K562 (cell line): Measurements from ENCODE around the gene CD300LD. TPM values are rescaled to one million over a fixed set of nuclear protein-coding genes. Genes with fewer than 3 reads are reported as not detected.

Source experiments
- ATAC-seq: fragments of 200-7000 bp; cut with Tn5 transposase; 3 replicates; pipeline ENCODE4 v1.9.1; 2020; ENCODE audit warnings: moderate library complexity
- BruUV-seq: library from RNA; stranded (reverse); fragments of 400-500 nt; replicated peaks from 2 replicates; lab custom pipeline; 2021; lab: Mats Ljungman, UMichigan
- CTCF ChIA-PET: fragments of 300-600 bp; formaldehyde crosslinking; extraction: SDS; loops from one replicate; lab custom pipeline; 2021; ENCODE audit warnings: low intra/inter-chr PET ratio; lab: Yijun Ruan, JAX
- POLR2A ChIA-PET: fragments of 300-600, 350-650 bp; sonication (Branson Sonifier 250); formaldehyde crosslinking; extraction: SDS; loops from one replicate; lab custom pipeline; 2021; ENCODE audit warnings: antibody characterized with exemption, inconsistent platforms; lab: Yijun Ruan, JAX
- DNase-seq, 4 experiments: peaks; one replicate each; pipeline versions ENCODE4 v3.0.0 to v3.0.0-alpha.2; 2011 to 2018; ENCODE audit warnings: low spot score in 3 of 4, mixed read lengths in 3 of 4; ENCODE audit errors: extremely low read depth in 1 of 4
- FAIRE-seq: peaks from 2 replicates; lab custom pipeline; 2011; peaks lifted over from hg19 to GRCh38; lab: Jason Lieb, UNC
- H2AFZ ChIP-seq: 2 replicates; pipeline ENCODE4 v1.6.0; 2011; ENCODE audit warnings: low read depth, low read length, control low read depth, inconsistent platforms
- H3K27ac ChIP-seq: fragments of 200-600 bp; 3 replicates; pipeline ENCODE4 v1.8.0; 2011; ENCODE audit warnings: low read depth, mild to moderate bottlenecking, control low read depth, inconsistent platforms, low read length, moderate library complexity, mixed read lengths; ENCODE audit errors: extremely low read depth
- H3K27me3 ChIP-seq, 2 experiments: fragments of 300-600 bp in 1 of 2; 2 replicates in 1 of 2; 3 replicates in 1 of 2; pipeline versions ENCODE4 v1.6.0 to v1.8.0; 2011; ENCODE audit warnings: inconsistent platforms in 2 of 2, low read length in 2 of 2, mild to moderate bottlenecking in 1 of 2, mixed read lengths in 1 of 2, moderate library complexity in 1 of 2; ENCODE audit not compliant: control insufficient read depth in 2 of 2, insufficient read depth in 2 of 2
- H3K36me3 ChIP-seq: fragments of 300-600 bp; 3 replicates; pipeline ENCODE4 v1.8.0; 2011; ENCODE audit warnings: mild to moderate bottlenecking, low read length, inconsistent platforms; ENCODE audit not compliant: control insufficient read depth, insufficient read depth
- H3K4me1 ChIP-seq, 2 experiments: fragments of 200-600 bp in 1 of 2; replicated peaks in 1 of 2; 2 replicates in 1 of 2; 3 replicates in 1 of 2; pipeline versions ENCODE4 v1.5.1 to v1.8.0; 2011; ENCODE audit warnings: inconsistent platforms in 2 of 2, low read length in 2 of 2, mild to moderate bottlenecking in 1 of 2, mixed read lengths in 1 of 2, moderate library complexity in 1 of 2; ENCODE audit not compliant: control insufficient read depth in 2 of 2, insufficient read depth in 2 of 2
- H3K4me2 ChIP-seq: 2 replicates; pipeline ENCODE4 v1.6.1; 2011; ENCODE audit warnings: low read length, control low read depth, inconsistent platforms, mixed read lengths; ENCODE audit not compliant: insufficient read depth
- H3K4me3 ChIP-seq: fragments of 200-600 bp; sonication (generic), shearing (Covaris generic); 2 replicates; pipeline ENCODE4 v1.5.1; 2016; ENCODE audit warnings: control low read depth, inconsistent platforms
- H3K79me2 ChIP-seq: fragments of 200-600 bp; 3 replicates; pipeline ENCODE4 v1.8.0; 2011; ENCODE audit warnings: low read length, inconsistent platforms; ENCODE audit not compliant: control insufficient read depth, insufficient read depth
- H3K9ac ChIP-seq, 2 experiments: 2 replicates each; pipeline versions ENCODE4 v1.6.0 to v1.6.1; 2011; ENCODE audit warnings: low read depth in 2 of 2, low read length in 2 of 2, control low read depth in 1 of 2, inconsistent platforms in 1 of 2, mild to moderate bottlenecking in 1 of 2, mixed read lengths in 1 of 2; ENCODE audit not compliant: insufficient read depth in 1 of 2
- H3K9me1 ChIP-seq: one replicate; pipeline ENCODE4 v1.6.0; 2011; ENCODE audit warnings: inconsistent platforms, mild to moderate bottlenecking, low read length, moderate library complexity; ENCODE audit not compliant: control insufficient read depth, insufficient read depth
- H3K9me3 ChIP-seq: replicated peaks from 2 replicates; pipeline ENCODE4 v1.5.1; 2011; ENCODE audit warnings: low read depth, low read length, inconsistent platforms; ENCODE audit not compliant: control insufficient read depth, insufficient read depth
- H4K20me1 ChIP-seq: replicated peaks from 2 replicates; pipeline ENCODE4 v1.6.1; 2011; ENCODE audit warnings: low read length, inconsistent platforms, mixed read lengths; ENCODE audit not compliant: control insufficient read depth, insufficient read depth
- ARHGAP35 ChIP-seq: fragments of 450-650 bp; IDR thresholded peaks from 2 replicates; pipeline ENCODE4 v1.6.1; 2018; ENCODE audit not compliant: partially characterized antibody
- DPF2 ChIP-seq: fragments of 450-650 bp; IDR thresholded peaks from 2 replicates; pipeline ENCODE4 v1.6.1; 2016
- GTF2A2 ChIP-seq: IDR thresholded peaks from 2 replicates; pipeline ENCODE4 v1.6.1; 2016; ENCODE audit warnings: mild to moderate bottlenecking, missing genetic modification characterization, missing compliant biosample characterization
- SMC3 ChIP-seq: conservative IDR thresholded peaks from 2 replicates; pipeline ENCODE4 v1.6.1; 2011; ENCODE audit warnings: low read depth, low read length, improper control_type of control experiment; ENCODE audit not compliant: insufficient read depth
- TCF7 ChIP-seq: sonication (generic); IDR thresholded peaks from 2 replicates; pipeline ENCODE4 v1.6.1; 2016; ENCODE audit warnings: antibody characterized with exemption, borderline replicate concordance
- ZNF583 ChIP-seq: fragments of 250-450 bp; sonication (Bioruptor Pico); IDR thresholded peaks from 2 replicates; pipeline ENCODE4 v1.4.0; 2020
- WGBS: fragments of 100-300 bp; shearing (Covaris generic); methylation state at CpG from one replicate; pipeline ENCODE4 v1.1.6; 2016; ENCODE audit warnings: low coverage, mixed read lengths; ENCODE audit not compliant: insufficient coverage; ENCODE audit errors: missing lambda C conversion rate; 5-methylcytosine and 5-hydroxymethylcytosine counted together
- in situ Hi-C: fragments of 300-500 bp; cut with MboI; formaldehyde crosslinking; loops from 4 replicates; pipeline ENCODE4 v1.15.0; 2018; ENCODE audit warnings: inconsistent platforms, mixed read lengths
- intact Hi-C: fragments of 100-400 bp; cut with micrococcal nuclease; formaldehyde crosslinking; loops from 2 replicates; pipeline ENCODE4 v1.14.2; 2022
- polyA plus RNA-seq, 8 experiments: library from polyadenylated mRNA; depleted of rRNA in 4 of 8; stranded (reverse) in 5 of 8; unstranded in 3 of 8; fragments of >200 nt; fragmentation: Nextera tagmentation in 2 of 8; fragmentation: Illumina TruSeq in 1 of 8; extraction: Ambion mirVana in 2 of 8; extraction: Trizol in 1 of 8; gene quantifications; 2 replicates each; pipeline versions ENCODE4 v1.2.1 to v1.2.3, GENCODE V29; 2011 to 2014; ENCODE audit warnings: inconsistent platforms in 1 of 8, missing spikeins in 1 of 8
- total RNA-seq, 7 experiments: library from RNA; depleted of rRNA in 6 of 7; stranded (reverse); fragments of >200 nt in 6 of 7; fragmentation: Illumina TruSeq in 2 of 7; extraction: Trizol in 2 of 7; gene quantifications; 2 replicates each; pipeline versions ENCODE4 v1.2.1 to v1.2.3, GENCODE V29; 2011 to 2021; ENCODE audit warnings: low replicate concordance in 1 of 7
- TF ChIP-seq, protein P1 (sequence below): fragments of 250-450 bp; sonication (Bioruptor Pico); IDR thresholded peaks from 2 replicates; pipeline ENCODE4 v1.5.0; 2020; ENCODE audit warnings: mild to moderate bottlenecking, borderline replicate concordance
- TF ChIP-seq, protein P2 (sequence below): fragments of 250-450 bp; sonication (Bioruptor Pico); IDR thresholded peaks from 2 replicates; pipeline ENCODE4 v1.8.0; 2021; ENCODE audit warnings: moderate library complexity, mild to moderate bottlenecking, inconsistent platforms
- TF ChIP-seq, protein P3 (sequence below): fragments of 250-450 bp; sonication (Bioruptor Pico); IDR thresholded peaks from 2 replicates; pipeline ENCODE4 v1.4.0; 2020; ENCODE audit warnings: mild to moderate bottlenecking, moderate library complexity
- TF ChIP-seq, protein P4 (sequence below), 2 experiments: fragments of 450-650 bp; formaldehyde crosslinking in 1 of 2; IDR thresholded peaks; 2 replicates each; pipeline versions ENCODE4 v1.4.0 to v1.6.1; 2014 to 2020; ENCODE audit warnings: mild to moderate bottlenecking in 2 of 2, borderline replicate concordance in 1 of 2, low read depth in 1 of 2

Gene CD300LD
- total and polyA plus RNA-seq, 9 of the 15 experiments (the other 6 are each of a cell fraction or from before 2014, with no cell fraction given), result not detected

DNA sequence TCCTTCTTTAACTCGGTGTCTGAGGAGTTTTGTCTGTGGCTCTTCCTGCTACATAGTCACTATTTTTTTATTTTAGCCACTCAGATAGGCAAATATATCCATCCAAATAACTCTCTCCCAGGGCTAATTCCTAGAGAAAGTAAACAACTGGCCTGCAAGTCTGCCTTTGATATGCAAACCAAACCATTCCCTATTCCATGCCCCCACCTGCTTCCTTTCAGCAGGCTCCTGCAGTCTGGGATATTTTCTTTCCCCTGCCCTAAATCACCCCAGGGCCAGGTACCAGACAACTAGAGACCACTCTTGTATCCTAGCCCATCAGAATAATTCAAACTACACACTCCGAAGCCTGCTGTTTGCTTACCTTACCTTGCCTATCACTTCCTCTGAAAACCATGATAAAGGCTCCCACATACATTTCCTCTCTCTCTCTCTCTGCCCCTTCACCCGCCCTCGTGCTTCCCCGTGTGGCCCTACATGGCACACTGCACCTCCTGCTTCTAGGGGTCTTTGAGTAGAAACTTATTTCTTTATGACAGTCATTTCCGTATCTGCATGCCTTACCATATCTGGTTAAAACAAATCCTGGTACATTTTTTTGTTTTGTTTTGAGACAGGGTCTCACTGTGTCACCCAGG is 33.1 kb downstream of the CD300LD start:
- WGBS, result 1% methylated on average over 6 of the region's 6 CpGs
- H3K36me3 ChIP-seq, result no peaks in the 10 kb centered on the region
- no peaks in the 10 kb centered on the region for H3K9me3 ChIP-seq
- in situ Hi-C loops, result no loop called here
- no peak overlapping the region for H2AFZ ChIP-seq
- no TSS peak for BruUV-seq
- no peaks in the 10 kb centered on the region for H3K79me2 ChIP-seq
- no peaks in the 10 kb centered on the region for H3K9me1 ChIP-seq
- no peak overlapping the region for H3K27ac ChIP-seq
- H3K27me3 ChIP-seq, result peaks cover 8 to 40% of the 10 kb centered on the region in 2 experiments; a peak in 4 of 5 replicates
- H4K20me1 ChIP-seq, result no peaks in the 10 kb centered on the region; the same call in 1 of the 2 replicates
- no peak for FAIRE-seq
- H3K4me2 ChIP-seq, result no peak overlapping the region
- no peak overlapping the region for H3K4me3 ChIP-seq
- H3K9ac ChIP-seq, result no peak overlapping the region
- no peak for ATAC-seq
- DNase-seq, result no peak
- intact Hi-C loops, result no loop called here
- ChIA-PET CTCF (no interaction called here), POLR2A (no interaction called here)
- H3K4me1 ChIP-seq, result 0 out of 5 replicates have a peak, but pooled peaks cover 0 to 3% of the 10 kb centered on the region in 2 experiments
- TF ChIP-seq ZNF583 (CRISPR knock-in tag) (no peak), GTF2A2 (tag) (no peak), ARHGAP35 (no peak), SMC3 (no peak), TCF7 (no peak), DPF2 (no peak)
- TF ChIP-seq, protein P1, sequence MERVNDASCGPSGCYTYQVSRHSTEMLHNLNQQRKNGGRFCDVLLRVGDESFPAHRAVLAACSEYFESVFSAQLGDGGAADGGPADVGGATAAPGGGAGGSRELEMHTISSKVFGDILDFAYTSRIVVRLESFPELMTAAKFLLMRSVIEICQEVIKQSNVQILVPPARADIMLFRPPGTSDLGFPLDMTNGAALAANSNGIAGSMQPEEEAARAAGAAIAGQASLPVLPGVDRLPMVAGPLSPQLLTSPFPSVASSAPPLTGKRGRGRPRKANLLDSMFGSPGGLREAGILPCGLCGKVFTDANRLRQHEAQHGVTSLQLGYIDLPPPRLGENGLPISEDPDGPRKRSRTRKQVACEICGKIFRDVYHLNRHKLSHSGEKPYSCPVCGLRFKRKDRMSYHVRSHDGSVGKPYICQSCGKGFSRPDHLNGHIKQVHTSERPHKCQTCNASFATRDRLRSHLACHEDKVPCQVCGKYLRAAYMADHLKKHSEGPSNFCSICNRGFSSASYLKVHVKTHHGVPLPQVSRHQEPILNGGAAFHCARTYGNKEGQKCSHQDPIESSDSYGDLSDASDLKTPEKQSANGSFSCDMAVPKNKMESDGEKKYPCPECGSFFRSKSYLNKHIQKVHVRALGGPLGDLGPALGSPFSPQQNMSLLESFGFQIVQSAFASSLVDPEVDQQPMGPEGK (CRISPR knock-in tag), result no peak
- TF ChIP-seq, protein P2, sequence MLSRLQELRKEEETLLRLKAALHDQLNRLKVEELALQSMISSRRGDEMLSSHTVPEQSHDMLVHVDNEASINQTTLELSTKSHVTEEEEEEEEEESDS (CRISPR knock-in tag), result no peak
- TF ChIP-seq, protein P3, sequence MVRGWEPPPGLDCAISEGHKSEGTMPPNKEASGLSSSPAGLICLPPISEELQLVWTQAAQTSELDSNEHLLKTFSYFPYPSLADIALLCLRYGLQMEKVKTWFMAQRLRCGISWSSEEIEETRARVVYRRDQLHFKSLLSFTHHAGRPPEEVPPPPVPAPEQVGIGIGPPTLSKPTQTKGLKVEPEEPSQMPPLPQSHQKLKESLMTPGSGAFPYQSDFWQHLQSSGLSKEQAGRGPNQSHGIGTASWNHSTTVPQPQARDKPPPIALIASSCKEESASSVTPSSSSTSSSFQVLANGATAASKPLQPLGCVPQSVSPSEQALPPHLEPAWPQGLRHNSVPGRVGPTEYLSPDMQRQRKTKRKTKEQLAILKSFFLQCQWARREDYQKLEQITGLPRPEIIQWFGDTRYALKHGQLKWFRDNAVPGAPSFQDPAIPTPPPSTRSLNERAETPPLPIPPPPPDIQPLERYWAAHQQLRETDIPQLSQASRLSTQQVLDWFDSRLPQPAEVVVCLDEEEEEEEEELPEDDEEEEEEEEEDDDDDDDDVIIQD (CRISPR knock-in tag), result no peak
- TF ChIP-seq, protein P4, sequence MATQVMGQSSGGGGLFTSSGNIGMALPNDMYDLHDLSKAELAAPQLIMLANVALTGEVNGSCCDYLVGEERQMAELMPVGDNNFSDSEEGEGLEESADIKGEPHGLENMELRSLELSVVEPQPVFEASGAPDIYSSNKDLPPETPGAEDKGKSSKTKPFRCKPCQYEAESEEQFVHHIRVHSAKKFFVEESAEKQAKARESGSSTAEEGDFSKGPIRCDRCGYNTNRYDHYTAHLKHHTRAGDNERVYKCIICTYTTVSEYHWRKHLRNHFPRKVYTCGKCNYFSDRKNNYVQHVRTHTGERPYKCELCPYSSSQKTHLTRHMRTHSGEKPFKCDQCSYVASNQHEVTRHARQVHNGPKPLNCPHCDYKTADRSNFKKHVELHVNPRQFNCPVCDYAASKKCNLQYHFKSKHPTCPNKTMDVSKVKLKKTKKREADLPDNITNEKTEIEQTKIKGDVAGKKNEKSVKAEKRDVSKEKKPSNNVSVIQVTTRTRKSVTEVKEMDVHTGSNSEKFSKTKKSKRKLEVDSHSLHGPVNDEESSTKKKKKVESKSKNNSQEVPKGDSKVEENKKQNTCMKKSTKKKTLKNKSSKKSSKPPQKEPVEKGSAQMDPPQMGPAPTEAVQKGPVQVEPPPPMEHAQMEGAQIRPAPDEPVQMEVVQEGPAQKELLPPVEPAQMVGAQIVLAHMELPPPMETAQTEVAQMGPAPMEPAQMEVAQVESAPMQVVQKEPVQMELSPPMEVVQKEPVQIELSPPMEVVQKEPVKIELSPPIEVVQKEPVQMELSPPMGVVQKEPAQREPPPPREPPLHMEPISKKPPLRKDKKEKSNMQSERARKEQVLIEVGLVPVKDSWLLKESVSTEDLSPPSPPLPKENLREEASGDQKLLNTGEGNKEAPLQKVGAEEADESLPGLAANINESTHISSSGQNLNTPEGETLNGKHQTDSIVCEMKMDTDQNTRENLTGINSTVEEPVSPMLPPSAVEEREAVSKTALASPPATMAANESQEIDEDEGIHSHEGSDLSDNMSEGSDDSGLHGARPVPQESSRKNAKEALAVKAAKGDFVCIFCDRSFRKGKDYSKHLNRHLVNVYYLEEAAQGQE (IDR thresholded peaks at IDR 0.05; ENCODE audit: borderline replicate concordance), result no peak
- TF ChIP-seq, protein P4 (CRISPR knock-in tag; IDR thresholded peaks at IDR 0.05; ENCODE audit: low read depth), result no peak
